Measurements from ENCODE around the gene SYK. TPM values are rescaled to one million over a fixed set of nuclear protein-coding genes. Genes with fewer than 3 reads are reported as not detected.

The SYK gene
- total and polyA plus RNA-seq, 2 experiments from 2014 or later: 4.9 to 5.1 TPM

- WGBS (ENCODE audit: low lambda C conversion rate, missing lambda C conversion rate): 74% methylated on average over 4 of the region's 4 CpGs
- H2AFZ ChIP-seq: no peak overlapping the region
- DNase-seq (ENCODE audit: low spot score): no peak
- no peak for TF ChIP-seq EZH2 (IDR thresholded peaks at IDR 0.05; ENCODE audit: borderline replicate concordance)
- TF ChIP-seq EZH2phosphoT487 (IDR thresholded peaks at IDR 0.05; ENCODE audit: low read depth, severe bottlenecking, unreplicated experiment): no peak
- TF ChIP-seq, protein P1, sequence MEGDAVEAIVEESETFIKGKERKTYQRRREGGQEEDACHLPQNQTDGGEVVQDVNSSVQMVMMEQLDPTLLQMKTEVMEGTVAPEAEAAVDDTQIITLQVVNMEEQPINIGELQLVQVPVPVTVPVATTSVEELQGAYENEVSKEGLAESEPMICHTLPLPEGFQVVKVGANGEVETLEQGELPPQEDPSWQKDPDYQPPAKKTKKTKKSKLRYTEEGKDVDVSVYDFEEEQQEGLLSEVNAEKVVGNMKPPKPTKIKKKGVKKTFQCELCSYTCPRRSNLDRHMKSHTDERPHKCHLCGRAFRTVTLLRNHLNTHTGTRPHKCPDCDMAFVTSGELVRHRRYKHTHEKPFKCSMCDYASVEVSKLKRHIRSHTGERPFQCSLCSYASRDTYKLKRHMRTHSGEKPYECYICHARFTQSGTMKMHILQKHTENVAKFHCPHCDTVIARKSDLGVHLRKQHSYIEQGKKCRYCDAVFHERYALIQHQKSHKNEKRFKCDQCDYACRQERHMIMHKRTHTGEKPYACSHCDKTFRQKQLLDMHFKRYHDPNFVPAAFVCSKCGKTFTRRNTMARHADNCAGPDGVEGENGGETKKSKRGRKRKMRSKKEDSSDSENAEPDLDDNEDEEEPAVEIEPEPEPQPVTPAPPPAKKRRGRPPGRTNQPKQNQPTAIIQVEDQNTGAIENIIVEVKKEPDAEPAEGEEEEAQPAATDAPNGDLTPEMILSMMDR (IDR thresholded peaks at IDR 0.05; ENCODE audit: poor library complexity): no peak
- no peaks in the 10 kb centered on the region for H4K20me1 ChIP-seq (ENCODE audit: insufficient read depth, poor library complexity, severe bottlenecking)
- H3K4me3 ChIP-seq: no peak overlapping the region
- no peaks in the 10 kb centered on the region for H3K9me2 ChIP-seq (replicated peaks; ENCODE audit: insufficient read depth)
- no peak overlapping the region for H3K4me2 ChIP-seq
- no peak overlapping the region for H3K27ac ChIP-seq
- H3K9me3 ChIP-seq (ENCODE audit: low read depth): no peaks in the 10 kb centered on the region
- H3K36me3 ChIP-seq (replicated peaks; ENCODE audit: insufficient read depth, low read depth): no peaks in the 10 kb centered on the region
- H3K4me1 ChIP-seq (ENCODE audit: insufficient read depth): no peaks in the 10 kb centered on the region
- H3K79me2 ChIP-seq: no peaks in the 10 kb centered on the region
- no peaks in the 10 kb centered on the region for H3K27me3 ChIP-seq
Measured at GRCh38 chr9:90909225-90909624, 107.6 kb downstream of the SYK start.

GRCh38 chr9:90909747-90910283 is 108.2 kb downstream of the SYK start:
- no peak for TF ChIP-seq EZH2 (IDR thresholded peaks at IDR 0.05; ENCODE audit: borderline replicate concordance)
- TF ChIP-seq, protein P1 (IDR thresholded peaks at IDR 0.05; ENCODE audit: poor library complexity): no peak
- TF ChIP-seq EZH2phosphoT487 (IDR thresholded peaks at IDR 0.05; ENCODE audit: low read depth, severe bottlenecking, unreplicated experiment): no peak
- Histone ChIP-seq H3K27me3 (no peaks in the 10 kb centered on the region), H2AFZ (no peak overlapping the region), H3K4me1 (ENCODE audit: insufficient read depth) (no peaks in the 10 kb centered on the region), H3K4me2 (no peak overlapping the region), H3K27ac (no peak overlapping the region), H3K9me3 (ENCODE audit: low read depth) (no peaks in the 10 kb centered on the region), H4K20me1 (ENCODE audit: insufficient read depth, poor library complexity, severe bottlenecking) (no peaks in the 10 kb centered on the region), H3K79me2 (no peaks in the 10 kb centered on the region), H3K9me2 (replicated peaks; ENCODE audit: insufficient read depth) (no peaks in the 10 kb centered on the region), H3K36me3 (replicated peaks; ENCODE audit: insufficient read depth, low read depth) (no peaks in the 10 kb centered on the region), H3K4me3 (no peak overlapping the region)
- 93% methylated on average over 3 of the region's 3 CpGs for WGBS (ENCODE audit: low lambda C conversion rate, missing lambda C conversion rate)
- no peak for DNase-seq (ENCODE audit: low spot score)

DNA sequence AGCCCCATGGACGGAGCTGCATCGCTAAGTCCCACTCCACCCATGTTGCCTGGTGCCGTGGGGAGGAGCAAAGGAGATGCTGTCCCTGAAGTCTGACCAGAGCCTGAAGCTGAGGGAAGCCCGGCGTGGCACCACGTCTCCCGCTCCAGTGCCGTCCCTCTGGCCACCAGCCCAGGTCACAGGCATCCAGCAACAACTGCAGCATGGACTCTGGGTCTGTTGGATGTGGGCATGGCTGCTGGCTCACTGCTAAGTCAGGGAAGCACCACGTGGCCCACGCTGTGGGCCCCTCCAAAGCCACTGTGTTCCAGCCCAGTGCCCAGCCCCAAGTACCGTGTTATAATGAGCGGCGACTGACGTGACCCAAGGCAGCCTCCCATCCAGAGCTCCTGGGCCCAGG is 112.6 kb downstream of the SYK start:
- 95% methylated on average over 14 of the region's 14 CpGs for WGBS (ENCODE audit: low lambda C conversion rate, missing lambda C conversion rate)
- Histone ChIP-seq H3K4me1 (ENCODE audit: insufficient read depth) (no peaks in the 10 kb centered on the region), H3K9me2 (replicated peaks; ENCODE audit: insufficient read depth) (no peaks in the 10 kb centered on the region), H2AFZ (no peak overlapping the region), H3K27ac (no peak overlapping the region), H3K79me2 (no peaks in the 10 kb centered on the region), H3K4me3 (no peak overlapping the region), H3K27me3 (no peaks in the 10 kb centered on the region), H4K20me1 (ENCODE audit: insufficient read depth, poor library complexity, severe bottlenecking) (no peaks in the 10 kb centered on the region), H3K9me3 (ENCODE audit: low read depth) (no peaks in the 10 kb centered on the region), H3K36me3 (replicated peaks; ENCODE audit: insufficient read depth, low read depth) (no peaks in the 10 kb centered on the region), H3K4me2 (no peak overlapping the region)
- DNase-seq (ENCODE audit: low spot score): no peak
- no peak for TF ChIP-seq EZH2phosphoT487 (IDR thresholded peaks at IDR 0.05; ENCODE audit: low read depth, severe bottlenecking, unreplicated experiment)
- no peak for TF ChIP-seq EZH2 (IDR thresholded peaks at IDR 0.05; ENCODE audit: borderline replicate concordance)
- TF ChIP-seq, protein P1 (IDR thresholded peaks at IDR 0.05; ENCODE audit: poor library complexity): no peak
